Endothelial cell of umbilical vein (primary cell): ENCODE results near the gene WDR4. TPM values are rescaled to one million over a fixed set of nuclear protein-coding genes. Genes with fewer than 3 reads are reported as not detected.

ENCODE experiments used
- BruUV-seq: library from RNA; stranded (reverse); fragments of 400-500 nt; replicated peaks from 2 replicates; lab custom pipeline; 2021; lab: Mats Ljungman, UMichigan
- CTCF ChIA-PET: fragments of 300-600, 350-600 bp; sonication (Branson Sonifier 250); formaldehyde crosslinking; loops from one replicate; lab custom pipeline; 2021; ENCODE audit warnings: antibody characterized with exemption, inconsistent platforms; lab: Charles Lee
- POLR2A ChIA-PET: fragments of 300-600, 350-600 bp; sonication (Branson Sonifier 250); formaldehyde crosslinking; loops from one replicate; lab custom pipeline; 2021; ENCODE audit warnings: antibody characterized with exemption, inconsistent platforms; lab: Charles Lee
- DNase-seq: peaks from one replicate; pipeline ENCODE4 v3.0.0-alpha.2; 2011; ENCODE audit warnings: low read depth, low spot score
- FAIRE-seq: peaks from 2 replicates; lab custom pipeline; 2011; peaks lifted over from hg19 to GRCh38; lab: Jason Lieb, UNC
- H2AFZ ChIP-seq: 2 replicates; pipeline ENCODE4 v1.6.0; 2012; ENCODE audit warnings: low read depth, low read length, control low read depth, inconsistent platforms
- H3K27ac ChIP-seq: 2 replicates; pipeline ENCODE4 v1.5.1; 2011; ENCODE audit warnings: low read depth, mild to moderate bottlenecking, control low read depth, low read length, moderate library complexity; ENCODE audit not compliant: insufficient read depth
- H3K27me3 ChIP-seq, 2 experiments: 2 replicates each; pipeline versions ENCODE4 v1.6.0 to v1.6.1; 2011; ENCODE audit warnings: low read length in 2 of 2, mixed read lengths in 1 of 2; ENCODE audit not compliant: control insufficient read depth in 2 of 2, insufficient read depth in 2 of 2
- H3K36me3 ChIP-seq, 2 experiments: 2 replicates in 1 of 2; 3 replicates in 1 of 2; pipeline ENCODE4 v1.5.1; 2011; ENCODE audit warnings: low read length in 2 of 2, mild to moderate bottlenecking in 1 of 2, moderate library complexity in 1 of 2; ENCODE audit not compliant: control insufficient read depth in 2 of 2, insufficient read depth in 2 of 2; ENCODE audit errors: extremely low read depth in 1 of 2
- H3K4me1 ChIP-seq: 3 replicates; pipeline ENCODE4 v1.5.1; 2011; ENCODE audit warnings: mild to moderate bottlenecking, low read length; ENCODE audit not compliant: control insufficient read depth, insufficient read depth; ENCODE audit errors: extremely low read depth
- H3K4me2 ChIP-seq: 2 replicates; pipeline ENCODE4 v1.6.1; 2011; ENCODE audit warnings: low read length, control low read depth, mixed read lengths; ENCODE audit not compliant: insufficient read depth
- H3K4me3 ChIP-seq, 3 experiments: fragments of 200-600 bp in 1 of 3; sonication (generic), shearing (Covaris generic) in 1 of 3; replicated peaks in 1 of 3; 2 replicates each; pipeline ENCODE4 v1.5.1; 2011 to 2016; ENCODE audit warnings: control low read depth in 3 of 3, low read length in 3 of 3, mild to moderate bottlenecking in 2 of 3, inconsistent platforms in 1 of 3, low read depth in 1 of 3, moderate library complexity in 1 of 3; ENCODE audit not compliant: insufficient read depth in 1 of 3
- H3K79me2 ChIP-seq: 2 replicates; pipeline ENCODE4 v1.6.0; 2012; ENCODE audit warnings: low read length, inconsistent platforms; ENCODE audit not compliant: control insufficient read depth, insufficient read depth
- H3K9ac ChIP-seq: replicated peaks from 2 replicates; pipeline ENCODE3; 2011; ENCODE audit warnings: low read length, control low read depth; ENCODE audit not compliant: insufficient read depth; ENCODE audit errors: extremely low read depth
- H3K9me1 ChIP-seq: replicated peaks from 3 replicates; pipeline ENCODE4 v1.6.0; 2011; ENCODE audit warnings: mild to moderate bottlenecking, low read length; ENCODE audit not compliant: control insufficient read depth, insufficient read depth; ENCODE audit errors: extremely low read depth
- H3K9me3 ChIP-seq: replicated peaks from 2 replicates; pipeline ENCODE4 v1.5.1; 2012; ENCODE audit warnings: low read length, inconsistent platforms; ENCODE audit not compliant: control insufficient read depth, insufficient read depth
- H4K20me1 ChIP-seq: replicated peaks from 2 replicates; pipeline ENCODE3; 2011; ENCODE audit warnings: mild to moderate bottlenecking, low read length; ENCODE audit not compliant: control insufficient read depth, insufficient read depth; ENCODE audit errors: extremely low read depth
- EZH2 ChIP-seq: IDR thresholded peaks from 2 replicates; pipeline ENCODE4 v1.6.1; 2012; ENCODE audit warnings: borderline replicate concordance, low read depth, mild to moderate bottlenecking, moderate library complexity, low read length, inconsistent platforms; ENCODE audit not compliant: severe bottlenecking
- GATA2 ChIP-seq: IDR thresholded peaks from 2 replicates; pipeline ENCODE4 v1.7.0; 2011; ENCODE audit warnings: low read depth, mild to moderate bottlenecking, moderate library complexity, mixed read lengths, low read length; ENCODE audit not compliant: insufficient read length, insufficient read depth
- JUN ChIP-seq: IDR thresholded peaks from 2 replicates; pipeline ENCODE4 v1.6.1; 2011; ENCODE audit warnings: borderline replicate concordance, low read depth; ENCODE audit not compliant: insufficient read length, insufficient read depth
- MAX ChIP-seq: IDR thresholded peaks from 2 replicates; pipeline ENCODE4 v1.6.1; 2011; ENCODE audit not compliant: insufficient read depth, insufficient read length
- MYC ChIP-seq: IDR thresholded peaks from one replicate; pipeline ENCODE4 v1.6.1; 2011; ENCODE audit warnings: mild to moderate bottlenecking, low read depth, low read length
- POLR2A ChIP-seq: IDR thresholded peaks from 2 replicates; pipeline ENCODE4 v1.6.1; 2012; ENCODE audit warnings: low read depth, mild to moderate bottlenecking, control low read depth, low read length
- POLR2AphosphoS5 ChIP-seq: IDR thresholded peaks from 2 replicates; pipeline ENCODE4 v1.6.1; 2012; ENCODE audit warnings: low read depth, mild to moderate bottlenecking, control low read depth, low read length, moderate library complexity; ENCODE audit not compliant: insufficient read depth
- dilution Hi-C: fragments of 300-500 bp; cut with MboI; formaldehyde crosslinking; loops from one replicate; pipeline ENCODE4 v1.15.0; 2019; ENCODE audit warnings: low sequenced_read_pairs; ENCODE audit not compliant: extremely low pct_ligation_motif_present
- intact Hi-C: fragments of 100-400 bp; cut with micrococcal nuclease; formaldehyde crosslinking; loops from one replicate; pipeline ENCODE4 v1.10.0; 2022
- polyA plus RNA-seq, 4 experiments: library from polyadenylated mRNA; depleted of rRNA in 3 of 4; stranded (reverse) in 3 of 4; unstranded in 1 of 4; fragments of >200 nt; gene quantifications; 2 replicates each; pipeline versions ENCODE4 v1.2.1 to v1.2.3, GENCODE V29; 2011 to 2012; ENCODE audit warnings: missing spikeins in 1 of 4
- total RNA-seq: library from RNA; stranded (reverse); gene quantifications from 2 replicates; pipeline ENCODE4 v1.2.3, GENCODE V29; 2021
- TF ChIP-seq, protein P1 (sequence below), 2 donors: IDR thresholded peaks; 1 replicate in 1 of 2; 2 replicates in 1 of 2; pipeline ENCODE4 v1.5.1; 2011; ENCODE audit warnings: low read length in 2 of 2, mild to moderate bottlenecking in 2 of 2, moderate library complexity in 2 of 2, control low read depth in 1 of 2, inconsistent platforms in 1 of 2, low read depth in 1 of 2; ENCODE audit not compliant: insufficient read depth in 1 of 2; ENCODE audit errors: extremely low read depth in 1 of 2

Gene WDR4
- total and polyA plus RNA-seq, 2 donors (not counting 3 experiments of a cell fraction or from before 2014, with no cell fraction given), result 24.5 to 40.0 TPM

DNA sequence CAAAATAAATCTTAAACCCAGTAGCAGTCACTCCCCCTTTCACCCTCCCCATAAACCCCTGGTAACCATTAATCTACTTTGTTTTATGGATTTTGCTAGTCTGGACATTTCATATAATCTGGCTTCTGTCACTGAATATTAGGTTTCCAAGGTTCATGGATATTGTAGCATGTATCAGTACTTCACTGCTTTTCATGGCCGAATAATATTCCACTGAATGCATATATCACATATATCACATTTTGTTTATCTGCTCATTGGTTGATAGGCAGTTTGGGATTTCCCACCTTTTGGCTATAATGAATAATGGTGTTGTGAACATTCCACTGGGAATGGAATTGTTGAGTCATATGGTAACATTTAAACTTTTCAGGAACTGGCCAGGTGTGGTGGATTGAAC lies 4.6 kb upstream of the WDR4 start:
- ChIA-PET POLR2A (no interaction called here), CTCF (no interaction called here)
- DNase-seq (no peak), FAIRE-seq (peak; percentile 50)
- no peaks in the 10 kb centered on the region for H3K27me3 ChIP-seq
- H3K9me3 ChIP-seq, result no peaks in the 10 kb centered on the region
- peaks cover 3% of the 10 kb centered on the region for H3K79me2 ChIP-seq
- no peak overlapping the region for H3K9ac ChIP-seq
- H4K20me1 ChIP-seq, result no peaks in the 10 kb centered on the region
- no peaks in the 10 kb centered on the region for H3K9me1 ChIP-seq
- TF ChIP-seq POLR2A (no peak), JUN (no peak), EZH2 (no peak), MYC (no peak), GATA2 (no peak), MAX (no peak), POLR2AphosphoS5 (no peak)
- TF ChIP-seq, protein P1, sequence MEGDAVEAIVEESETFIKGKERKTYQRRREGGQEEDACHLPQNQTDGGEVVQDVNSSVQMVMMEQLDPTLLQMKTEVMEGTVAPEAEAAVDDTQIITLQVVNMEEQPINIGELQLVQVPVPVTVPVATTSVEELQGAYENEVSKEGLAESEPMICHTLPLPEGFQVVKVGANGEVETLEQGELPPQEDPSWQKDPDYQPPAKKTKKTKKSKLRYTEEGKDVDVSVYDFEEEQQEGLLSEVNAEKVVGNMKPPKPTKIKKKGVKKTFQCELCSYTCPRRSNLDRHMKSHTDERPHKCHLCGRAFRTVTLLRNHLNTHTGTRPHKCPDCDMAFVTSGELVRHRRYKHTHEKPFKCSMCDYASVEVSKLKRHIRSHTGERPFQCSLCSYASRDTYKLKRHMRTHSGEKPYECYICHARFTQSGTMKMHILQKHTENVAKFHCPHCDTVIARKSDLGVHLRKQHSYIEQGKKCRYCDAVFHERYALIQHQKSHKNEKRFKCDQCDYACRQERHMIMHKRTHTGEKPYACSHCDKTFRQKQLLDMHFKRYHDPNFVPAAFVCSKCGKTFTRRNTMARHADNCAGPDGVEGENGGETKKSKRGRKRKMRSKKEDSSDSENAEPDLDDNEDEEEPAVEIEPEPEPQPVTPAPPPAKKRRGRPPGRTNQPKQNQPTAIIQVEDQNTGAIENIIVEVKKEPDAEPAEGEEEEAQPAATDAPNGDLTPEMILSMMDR (IDR thresholded peaks at IDR 0.05; ENCODE audit: extremely low read depth in 1 of 2, insufficient read depth in 1 of 2, low read depth in 1 of 2, low read length in 2 of 2), result no peak
- H3K4me3 ChIP-seq, result no peak overlapping the region
- H3K4me1 ChIP-seq, result peaks cover 3% of the 10 kb centered on the region
- intact Hi-C loops (no loop called here), dilution Hi-C loops (no loop called here)
- no peak overlapping the region for H3K4me2 ChIP-seq
- no peak overlapping the region for H3K27ac ChIP-seq
- H3K36me3 ChIP-seq, result no peaks in the 10 kb centered on the region
- H2AFZ ChIP-seq, result no peak overlapping the region
- no TSS peak for BruUV-seq
